Measurements from ENCODE around the gene C1orf122. TPM values are rescaled to one million over a fixed set of nuclear protein-coding genes. Genes with fewer than 3 reads are reported as not detected.

Gene C1orf122
- 85.9 and 103 TPM in 2 replicates for total RNA-seq

DNA sequence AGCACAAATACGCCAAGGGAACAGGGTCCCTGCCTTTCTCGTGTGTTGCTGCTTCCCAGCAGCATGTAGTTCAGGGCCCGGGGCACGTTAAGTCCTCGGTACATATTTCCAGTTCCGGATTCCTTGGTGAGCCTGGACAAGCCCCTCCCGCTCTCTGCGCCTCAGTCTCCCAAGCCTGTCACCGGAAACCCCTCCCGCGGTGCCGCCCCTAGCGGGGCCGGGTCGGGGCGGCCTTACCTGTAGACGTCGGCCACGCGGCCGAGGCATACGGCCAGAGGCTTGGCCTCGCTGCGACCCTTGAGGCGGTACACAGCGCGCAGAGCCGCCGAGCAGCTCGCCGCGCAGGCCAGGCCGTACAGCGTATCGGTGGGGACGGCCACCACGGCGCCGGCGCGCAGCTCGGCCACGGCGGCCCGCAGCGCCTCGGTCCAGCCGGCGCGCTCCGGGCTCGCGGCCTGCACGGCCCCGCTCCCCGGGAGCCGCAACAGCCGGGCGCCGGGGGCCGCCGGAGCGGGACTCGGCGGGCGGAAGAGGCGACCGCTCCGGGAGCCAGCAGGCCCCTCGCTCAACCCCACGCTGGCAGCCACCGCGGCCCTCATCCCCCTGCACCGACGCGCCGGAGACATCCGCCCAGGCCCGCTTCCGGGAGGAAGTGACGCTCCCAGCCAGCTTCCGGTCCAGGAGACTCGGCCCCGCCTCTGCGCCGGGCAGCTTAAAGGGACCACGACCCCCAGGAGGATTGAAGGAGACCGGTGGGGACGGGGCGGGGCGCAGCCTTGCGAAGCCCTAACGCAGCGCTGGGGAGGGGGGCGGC is at the start of gene C1orf122, which contains the start of gene YRDC:
TSS of gene C1orf122 (plus strand) at position 236 of the 814 bp plus-strand sequence. CDS start 615 bp downstream, outside the sequence.
TSS of gene YRDC (minus strand) at position 654 of the 814 bp plus-strand sequence. CDS start at position 626, 28 bp downstream.

DNA sequence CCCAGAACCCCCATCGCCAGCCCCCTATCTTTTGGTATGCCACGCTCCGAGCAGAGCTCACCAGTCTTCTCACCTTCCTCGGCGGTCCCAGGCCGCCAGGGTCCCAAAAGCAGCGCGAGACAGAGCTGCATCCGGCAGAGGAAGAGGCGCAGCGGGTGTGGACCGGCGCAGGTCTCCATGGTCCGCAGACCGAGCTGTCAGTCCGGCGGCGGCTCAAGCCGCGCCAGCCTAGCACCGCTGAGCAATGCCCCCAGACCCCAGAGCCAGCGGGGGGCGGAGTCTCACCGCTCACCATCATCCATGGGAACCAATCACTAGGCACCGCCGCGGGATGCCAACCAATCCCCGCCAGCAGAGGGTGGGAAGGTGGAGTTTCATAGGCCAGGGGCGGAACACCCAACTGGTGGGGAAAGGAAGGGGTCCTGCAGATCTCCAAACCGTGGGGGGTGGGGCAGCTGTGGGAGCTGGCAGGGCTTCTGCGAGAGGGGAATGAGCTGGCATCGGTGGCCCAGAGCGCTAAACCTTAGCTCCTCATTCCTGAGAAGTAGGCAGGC is 42.6 kb upstream of the C1orf122 start, which contains the start of gene EPHA10:
TSS of gene EPHA10 (minus strand) at position 233 of the 554 bp plus-strand sequence. CDS start at position 179, 54 bp downstream.

DNA sequence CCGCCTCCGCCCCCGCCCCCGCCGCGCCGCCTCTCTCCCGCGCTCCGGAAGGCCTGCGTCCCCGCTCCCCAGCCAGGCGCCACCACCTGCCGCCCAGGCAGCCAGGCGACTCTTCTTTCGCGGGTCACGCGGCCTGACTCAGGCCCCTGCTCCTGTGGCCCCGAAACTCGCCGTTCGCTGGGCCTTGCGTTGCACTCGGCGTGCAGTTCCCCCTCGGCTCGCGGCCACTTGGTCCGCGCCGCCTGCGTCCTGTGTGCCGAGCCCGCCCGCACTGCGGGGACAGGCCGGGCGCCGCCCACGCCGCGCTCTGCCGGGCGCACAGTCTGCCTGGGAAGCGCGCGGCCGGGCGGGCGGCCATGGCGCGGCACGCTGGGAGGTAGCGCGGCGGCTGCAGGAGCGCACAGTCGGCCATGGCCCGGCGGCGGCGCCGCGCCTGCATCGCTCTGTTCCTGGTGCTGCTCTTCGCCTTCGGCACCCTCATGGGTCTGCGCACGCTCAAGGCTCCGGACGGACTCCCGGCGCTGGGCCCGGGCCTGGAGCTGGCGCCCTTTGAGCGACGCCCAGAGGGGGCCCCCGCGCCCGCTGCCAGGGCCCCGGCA is 13.7 kb upstream of the C1orf122 start, which contains the start of gene MANEAL:
TSS of gene MANEAL (plus strand) at position 75 of the 599 bp plus-strand sequence. CDS start at position 411, 336 bp downstream.

Other genes starting within 250 kb of the C1orf122 start
- 38.6 and 69.4 TPM in 2 replicates for gene GNL2, start 211.9 kb upstream of the C1orf122 start, total RNA-seq
- gene RSPO1, start 172.9 kb upstream of the C1orf122 start, total RNA-seq: not detected in 2 replicates
- gene CDCA8, start 115.3 kb upstream of the C1orf122 start, total RNA-seq: 13.4 and 34.4 TPM in 2 replicates
- not detected in 2 replicates for gene EPHA10, start 42.7 kb upstream of the C1orf122 start, total RNA-seq
- gene MANEAL, start 13.9 kb upstream of the C1orf122 start, total RNA-seq: 0.15 and 0.78 TPM in 2 replicates
- 29.6 and 33.6 TPM in 2 replicates for gene YRDC, start 418 bp downstream of the C1orf122 start, total RNA-seq
- 1.8 and 2.7 TPM in 2 replicates for gene MTF1, start 51.8 kb downstream of the C1orf122 start, total RNA-seq
- gene INPP5B, start 139.3 kb downstream of the C1orf122 start, total RNA-seq: 5.6 and 5.9 TPM in 2 replicates
- 42.4 and 56.8 TPM in 2 replicates for gene SF3A3, start 182.2 kb downstream of the C1orf122 start, total RNA-seq
- gene FHL3, start 197.7 kb downstream of the C1orf122 start, total RNA-seq: 17.1 and 19.5 TPM in 2 replicates
- 41.8 and 80.5 TPM in 2 replicates for gene UTP11, start 204.9 kb downstream of the C1orf122 start, total RNA-seq
- gene POU3F1, start 239.0 kb downstream of the C1orf122 start, total RNA-seq: 0.86 and 0.87 TPM in 2 replicates

All from hair follicular keratinocyte (primary cell).